GM19025 (cell line): ENCODE data around the gene PROZ.

Experiments used
- ATAC-seq: cut with Tn5 transposase; IDR thresholded peaks from one replicate; pipeline ENCODE4 v1.9.1; 2021; ENCODE audit warnings: mild to moderate bottlenecking, low read depth, moderate library complexity; ENCODE audit not compliant: unreplicated experiment

The PROZ gene

DNA sequence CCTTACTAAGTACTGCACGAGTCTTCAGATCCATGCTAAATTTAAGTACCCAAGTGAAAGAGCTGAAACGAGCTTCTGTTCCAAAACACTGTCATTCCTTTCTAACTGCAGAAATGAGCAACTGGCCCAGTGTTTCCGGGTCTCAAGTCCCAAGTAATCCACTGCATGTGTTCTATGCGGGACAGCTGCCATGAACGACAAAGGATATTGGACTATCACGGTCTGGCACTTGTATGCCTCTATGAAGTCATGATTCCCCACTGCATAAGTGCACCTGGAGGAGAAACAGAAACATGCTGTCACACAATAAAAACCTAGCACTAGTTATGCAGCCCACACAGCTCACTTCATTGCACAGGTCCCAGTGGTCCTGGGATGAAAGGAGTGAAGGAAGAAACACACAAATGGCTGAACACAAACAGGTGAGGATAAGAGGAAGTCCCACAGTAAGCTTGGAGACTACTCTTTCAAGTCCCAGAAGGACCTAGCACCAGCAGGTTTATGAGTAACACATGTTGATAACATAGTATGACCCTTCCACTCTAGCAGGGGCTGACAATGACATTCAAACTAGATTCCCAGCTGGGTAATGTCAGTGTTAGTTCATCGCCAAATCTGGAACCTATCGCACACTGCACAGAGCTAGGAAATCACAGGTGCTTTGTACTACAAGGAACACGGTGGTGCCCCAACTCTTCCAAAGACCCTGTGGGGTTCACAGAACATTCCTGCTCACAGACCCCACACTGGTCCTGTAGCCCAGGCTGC is 38.7 kb downstream of the PROZ start:
- no peak for ATAC-seq

GRCh38 chr13:113201815-113202214 is 43.4 kb downstream of the PROZ start:
- no peak for ATAC-seq

GRCh38 chr13:113202912-113203311 is 44.5 kb downstream of the PROZ start:
- ATAC-seq = no peak

- ATAC-seq = no peak
Observed at GRCh38 chr13:113203507-113204377, 45.3 kb downstream of the PROZ start.

DNA sequence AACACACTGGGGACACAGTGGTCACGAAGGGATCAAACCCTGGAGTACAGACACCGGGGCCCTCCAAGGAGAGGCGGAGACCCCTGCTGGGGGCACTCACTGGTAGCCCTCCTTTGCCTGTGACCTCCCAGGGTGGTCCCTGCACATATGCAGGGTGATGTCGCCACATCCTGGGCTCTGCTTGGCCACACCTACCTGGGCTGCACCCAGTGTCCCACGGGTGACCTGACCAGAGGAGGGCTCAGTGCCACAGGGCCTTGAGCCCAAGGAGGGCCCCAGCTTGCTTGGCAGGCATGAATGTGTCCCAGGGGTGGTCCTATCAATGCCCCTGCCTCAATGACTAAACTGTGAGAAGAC is 45.9 kb downstream of the PROZ start:
- ATAC-seq = no peak

- ATAC-seq = no peak
Observed at GRCh38 chr13:113205428-113205931, 47.0 kb downstream of the PROZ start.

DNA sequence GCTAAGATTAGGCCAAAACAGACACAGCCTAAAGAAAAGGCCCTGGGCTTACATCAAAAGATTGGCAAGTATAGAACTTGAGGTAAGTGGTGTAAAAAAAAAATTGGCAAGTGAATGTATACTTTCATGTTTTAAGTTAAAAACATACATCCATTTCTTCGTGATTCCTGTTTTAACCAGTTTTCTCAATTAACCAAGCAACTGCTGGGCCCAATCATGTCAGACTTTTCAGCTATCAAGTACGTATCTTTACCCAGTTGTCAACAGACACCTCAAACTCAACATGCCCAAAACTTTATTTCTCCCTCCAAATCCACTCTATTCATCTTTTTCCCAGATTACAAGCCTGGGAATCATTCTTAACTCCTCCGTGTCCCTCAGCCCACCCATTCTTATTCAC is 49.0 kb downstream of the PROZ start:
- ATAC-seq = no peak

DNA sequence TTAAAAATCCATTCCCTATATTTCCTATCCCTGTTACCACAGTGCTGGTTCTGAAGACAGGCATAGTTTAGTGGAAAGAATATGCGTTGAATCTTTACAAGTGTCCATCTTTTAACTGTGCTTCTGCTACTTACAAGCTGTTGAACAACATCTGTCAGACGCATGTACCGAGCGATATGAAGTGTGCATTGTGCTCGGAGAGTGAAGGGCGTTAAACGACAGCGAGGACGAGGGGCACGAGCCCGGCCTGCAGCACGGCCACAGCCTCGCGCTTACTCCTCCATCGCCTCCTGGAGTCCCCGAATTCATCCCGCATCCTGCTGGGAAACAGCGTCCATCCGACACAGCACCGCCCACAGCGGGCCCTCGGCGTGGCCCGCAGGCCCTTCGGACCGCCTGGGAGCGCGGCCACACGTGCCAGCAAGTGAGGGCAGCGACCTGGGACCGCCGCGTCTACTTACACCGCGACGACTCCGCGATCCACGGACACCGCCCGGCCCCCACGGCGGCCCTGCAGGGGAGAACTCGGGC is 49.5 kb downstream of the PROZ start:
- peak; percentile 10 for ATAC-seq

GRCh38 chr13:113208421-113209335 is 50.2 kb downstream of the PROZ start, which contains the start of gene PCID2:
PCID2 (minus strand) TSS chr13:113208669; CDS start chr13:113208634, 35 bp downstream.
- peak; percentile 62 for ATAC-seq

DNA sequence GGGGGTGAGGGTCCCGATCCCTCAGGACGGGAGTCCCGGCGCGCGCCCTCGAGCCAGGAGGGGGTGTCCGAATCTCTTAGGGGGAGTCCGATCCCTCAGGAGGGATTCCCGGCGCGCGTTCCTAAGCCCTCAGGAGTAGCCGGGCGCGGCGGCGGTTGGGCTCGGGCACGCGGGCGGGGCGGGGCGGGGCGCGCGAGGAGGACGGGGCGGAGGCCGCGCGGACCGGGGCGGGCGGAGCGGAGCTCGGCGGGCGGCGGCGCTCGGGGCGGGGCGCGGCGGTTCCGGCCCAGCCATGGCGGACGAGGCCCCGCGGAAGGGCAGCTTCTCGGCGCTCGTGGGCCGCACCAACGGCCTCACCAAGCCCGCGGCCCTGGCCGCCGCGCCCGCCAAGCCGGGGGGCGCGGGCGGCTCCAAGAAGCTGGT is 50.9 kb downstream of the PROZ start, which contains the start of gene CUL4A:
Gene CUL4A (plus strand): TSS at position 278 of the 423 bp plus-strand sequence. CDS start 15 bp downstream, at position 293.
- ATAC-seq = peak; percentile 40

DNA sequence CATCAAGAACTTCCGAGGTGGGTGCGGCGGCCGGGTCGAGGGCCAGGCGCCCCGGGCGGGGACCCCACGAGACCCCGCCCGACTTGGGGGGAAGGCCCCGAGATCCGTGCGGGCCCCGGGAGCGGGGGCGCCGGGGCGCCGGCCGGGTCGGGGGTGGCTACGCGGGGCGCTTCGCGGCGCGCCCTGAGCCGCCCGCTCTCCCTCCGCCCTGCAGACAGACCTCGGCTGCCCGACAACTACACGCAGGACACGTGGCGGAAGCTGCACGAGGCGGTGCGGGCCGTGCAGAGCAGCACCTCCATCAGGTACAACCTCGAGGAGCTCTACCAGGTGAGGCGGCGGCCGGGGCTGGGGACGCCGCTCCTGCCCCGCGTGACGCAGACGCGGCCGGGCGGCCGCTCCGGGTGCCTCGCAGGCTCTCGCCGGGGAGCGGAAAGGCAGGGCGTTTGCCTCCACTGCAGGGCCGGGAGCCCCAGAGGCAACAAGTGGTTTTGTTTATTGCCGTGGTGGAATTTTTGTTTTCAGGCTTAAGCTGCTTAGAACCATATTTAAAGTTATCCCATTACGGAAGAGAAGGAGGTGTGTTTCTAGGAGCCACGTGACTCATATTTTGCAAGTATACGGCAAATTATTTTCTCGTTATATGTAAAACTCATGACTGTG is 51.4 kb downstream of the PROZ start:
- peak; percentile 39 for ATAC-seq

- ATAC-seq = no peak
Observed at GRCh38 chr13:113210833-113211232, 52.4 kb downstream of the PROZ start.

- no peak for ATAC-seq
Observed at GRCh38 chr13:113211774-113212173, 53.3 kb downstream of the PROZ start.

DNA sequence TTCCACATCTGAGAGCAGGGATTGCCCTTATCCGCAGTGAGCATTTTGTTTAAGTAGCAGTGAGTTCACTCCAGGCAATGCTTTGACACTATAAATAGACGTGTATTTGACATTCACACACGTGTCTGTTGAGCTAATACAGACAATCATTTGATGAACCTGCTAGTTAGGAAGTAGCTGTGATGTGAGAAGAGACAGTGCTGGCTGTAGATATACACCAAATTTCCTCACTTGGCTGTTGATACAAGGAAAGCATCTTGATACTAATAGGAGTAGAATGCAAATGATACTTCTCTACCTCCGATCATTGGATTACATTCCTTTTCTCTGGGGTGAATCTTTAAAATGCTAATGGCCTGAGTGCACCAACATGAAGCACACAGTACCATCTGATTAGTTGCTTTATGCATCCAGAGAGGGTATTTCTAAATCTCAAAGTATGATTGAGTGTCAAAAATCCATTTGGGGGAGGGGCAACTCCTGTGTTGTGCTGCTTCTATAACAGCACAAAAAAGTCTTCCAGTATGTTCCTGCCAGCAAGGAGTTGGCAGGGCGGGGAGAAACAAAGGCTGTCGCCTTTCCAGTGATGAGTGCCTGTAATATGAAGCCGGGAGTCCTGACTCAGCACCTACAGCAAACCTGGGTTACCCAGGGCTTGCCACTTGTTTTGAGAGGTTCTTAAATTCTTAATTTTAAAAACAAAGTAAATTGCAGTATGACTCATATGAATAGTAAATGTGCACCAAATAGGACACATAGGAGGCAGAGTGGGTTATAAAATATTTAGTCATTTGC is 58.0 kb downstream of the PROZ start:
- no peak for ATAC-seq

DNA sequence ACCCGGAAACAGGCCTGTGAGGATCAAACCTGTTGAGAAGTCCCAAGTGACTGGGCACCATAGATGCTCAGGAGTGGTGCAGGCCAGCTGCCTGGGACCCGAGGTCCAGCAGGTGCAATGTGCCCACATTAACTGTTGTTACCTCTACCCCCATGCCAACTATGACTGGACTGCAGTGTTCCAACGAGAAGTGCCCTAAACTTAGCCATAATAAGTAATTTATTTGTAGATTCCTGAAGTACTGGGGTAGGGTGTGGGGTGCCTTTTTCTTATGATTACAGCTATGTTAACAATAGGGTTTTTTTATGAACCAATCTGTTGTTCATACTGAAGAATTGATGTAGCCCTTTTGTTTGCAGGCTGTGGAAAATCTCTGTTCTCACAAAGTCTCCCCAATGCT is 60.1 kb downstream of the PROZ start:
- no peak for ATAC-seq

DNA sequence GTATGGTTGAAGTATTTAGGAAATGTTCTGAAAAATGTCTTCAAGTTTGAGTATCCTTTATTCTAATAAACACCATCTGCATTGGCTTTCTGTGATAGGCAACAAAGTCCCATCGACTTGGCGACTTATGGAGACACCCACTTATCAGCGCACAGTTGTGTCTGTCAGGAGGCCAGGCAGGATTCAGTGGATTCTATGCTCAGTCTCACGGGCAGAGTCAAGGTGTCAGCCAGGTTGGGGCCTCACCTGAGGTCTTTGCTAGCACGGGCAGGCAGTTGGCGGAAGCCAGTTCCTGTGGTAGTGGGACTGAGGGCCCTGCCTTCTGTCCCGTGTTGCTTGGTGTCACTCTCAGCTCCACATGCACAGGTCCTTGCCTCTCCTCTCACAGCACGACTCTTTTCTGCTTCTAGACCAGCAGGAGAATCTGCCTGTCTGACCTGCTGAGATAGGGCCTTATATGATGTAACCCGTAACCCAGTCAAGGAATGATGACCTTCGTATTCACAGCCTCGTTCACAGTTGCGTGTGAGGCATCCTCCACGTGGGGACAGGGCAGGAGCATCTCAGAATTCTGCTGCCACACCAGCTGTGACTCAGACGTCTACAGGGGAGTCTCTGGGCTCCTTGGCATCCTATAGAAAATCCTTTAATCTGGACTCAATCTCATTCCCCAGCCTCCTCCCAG is 61.0 kb downstream of the PROZ start:
- no peak for ATAC-seq

DNA sequence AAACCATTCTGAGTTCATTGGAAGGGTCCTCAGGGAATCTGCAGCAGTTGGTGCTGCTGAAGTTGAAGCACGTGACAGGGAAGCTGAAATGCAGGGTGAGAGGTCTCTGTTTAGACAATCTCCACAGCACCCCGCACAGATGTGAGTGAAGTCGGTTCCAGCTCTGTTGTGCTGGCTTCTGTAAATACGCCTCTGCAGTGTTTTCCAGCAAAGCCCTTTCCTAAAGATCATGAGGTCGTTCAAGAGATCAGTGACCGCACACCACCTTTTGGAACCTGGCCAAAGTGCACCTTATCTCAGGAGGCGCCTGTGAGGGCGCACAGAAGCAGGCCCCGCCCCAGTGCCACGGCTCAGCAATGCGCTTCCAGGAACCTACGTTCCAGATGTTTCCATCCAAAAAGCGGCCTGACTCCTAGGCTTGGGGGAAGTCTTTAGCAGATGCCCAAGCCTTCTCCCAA is 61.7 kb downstream of the PROZ start:
- no peak for ATAC-seq

DNA sequence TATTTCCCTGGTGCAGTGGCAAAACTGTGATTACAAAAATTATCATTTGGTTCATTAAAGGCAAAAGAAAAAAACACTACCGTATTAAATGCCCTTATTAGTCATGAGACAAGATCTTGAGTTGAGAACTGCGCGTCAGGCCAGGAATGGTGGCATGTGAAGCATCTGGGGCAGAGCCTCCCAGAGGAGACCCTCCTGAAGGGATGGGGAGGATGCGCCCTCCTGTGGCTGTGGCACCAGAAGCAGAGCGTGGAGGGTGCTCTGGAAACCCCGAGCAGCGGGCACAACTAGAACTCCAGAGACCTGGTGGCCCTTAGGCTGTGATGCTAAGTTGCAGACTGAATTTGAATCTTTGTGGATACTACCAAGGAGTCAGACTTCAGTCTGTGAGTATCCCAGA is 62.4 kb downstream of the PROZ start:
- no peak for ATAC-seq
